PC-3 (cell line): ENCODE measurements around the gene CTNNA2. TPM values are rescaled to one million over a fixed set of nuclear protein-coding genes. Genes with fewer than 3 reads are reported as not detected.

Source experiments
- ATAC-seq: fragments of 200-7000 bp; cut with Tn5 transposase; 2 replicates; pipeline ENCODE4 v1.9.1; 2020; ENCODE audit warnings: mild to moderate bottlenecking, moderate library complexity
- BruUV-seq: library from RNA; stranded (reverse); fragments of 400-500 nt; replicated peaks from 2 replicates; lab custom pipeline; 2021; lab: Mats Ljungman, UMichigan
- CTCF ChIA-PET: fragments of 300-600 bp; sonication (Branson Sonifier 250); formaldehyde crosslinking; loops from one replicate; lab custom pipeline; 2022; ENCODE audit warnings: antibody characterized with exemption; lab: Charles Lee
- POLR2A ChIA-PET: fragments of 300-600 bp; sonication (Branson Sonifier 250); formaldehyde crosslinking; loops from one replicate; lab custom pipeline; 2022; ENCODE audit warnings: antibody characterized with exemption; ENCODE audit not compliant: unreplicated experiment; lab: Charles Lee
- DNase-seq: peaks from one replicate; pipeline ENCODE4 v3.0.0-alpha.2; 2015
- H2AFZ ChIP-seq: fragments of 300-600 bp; sonication (generic); 2 replicates; pipeline ENCODE4 v1.6.0; 2016; ENCODE audit warnings: antibody characterized with exemption, low read length
- H3F3A ChIP-seq: fragments of 300-600 bp; sonication (generic); one replicate; pipeline ENCODE4 v1.6.0; 2017; ENCODE audit warnings: antibody characterized with exemption, low read length, control low read depth, mild to moderate bottlenecking; ENCODE audit not compliant: unreplicated experiment
- H3K27ac ChIP-seq: fragments of 300-600 bp; sonication (generic); 2 replicates; pipeline ENCODE4 v1.5.1; 2016; ENCODE audit warnings: mild to moderate bottlenecking, low read length
- H3K27me3 ChIP-seq: fragments of 300-600 bp; sonication (generic); 2 replicates; pipeline ENCODE4 v1.6.1; 2016; ENCODE audit warnings: low read length, mixed read lengths
- H3K36me3 ChIP-seq: fragments of 300-600 bp; sonication (generic); 2 replicates; pipeline ENCODE4 v1.6.1; 2016; ENCODE audit warnings: low read depth, mixed run types, low read length, mixed read lengths
- H3K4me1 ChIP-seq: fragments of 300-600 bp; sonication (generic); 2 replicates; pipeline ENCODE4 v1.5.1; 2016; ENCODE audit warnings: low read length; ENCODE audit not compliant: insufficient read depth
- H3K4me2 ChIP-seq: fragments of 300-600 bp; sonication (generic); 2 replicates; pipeline ENCODE4 v1.6.0; 2016; ENCODE audit warnings: low read length
- H3K4me3 ChIP-seq: fragments of 300-600 bp; sonication (generic); 2 replicates; pipeline ENCODE4 v1.5.1; 2016; ENCODE audit warnings: mild to moderate bottlenecking, low read length, mixed read lengths
- H3K79me2 ChIP-seq: fragments of 300-600 bp; sonication (generic); 2 replicates; pipeline ENCODE4 v1.6.1; 2017; ENCODE audit warnings: low read length, mixed read lengths
- H3K9ac ChIP-seq: fragments of 300-600 bp; sonication (generic); 2 replicates; pipeline ENCODE4 v1.6.0; 2016; ENCODE audit warnings: mild to moderate bottlenecking, low read length
- H3K9me2 ChIP-seq: fragments of 300-600 bp; sonication (generic); replicated peaks from 2 replicates; pipeline ENCODE4 v1.6.1; 2016; ENCODE audit warnings: mixed run types, low read length, mixed read lengths
- H3K9me3 ChIP-seq: fragments of 300-600 bp; sonication (generic); 2 replicates; pipeline ENCODE4 v1.6.1; 2016; ENCODE audit warnings: low read length, mixed read lengths
- H4K20me1 ChIP-seq: fragments of 300-600 bp; sonication (generic); 2 replicates; pipeline ENCODE4 v1.6.1; 2016; ENCODE audit warnings: low read length, mixed read lengths
- EZH2 ChIP-seq: fragments of 300-600 bp; sonication (generic); IDR thresholded peaks from one replicate; pipeline ENCODE4 v1.6.1; 2017; ENCODE audit warnings: antibody characterized with exemption, mild to moderate bottlenecking, low read length; ENCODE audit not compliant: unreplicated experiment
- EZH2phosphoT487 ChIP-seq: fragments of 300-600 bp; sonication (generic); IDR thresholded peaks from 2 replicates; pipeline ENCODE4 v1.6.1; 2018; ENCODE audit warnings: mild to moderate bottlenecking, antibody characterized with exemption, low read length, borderline replicate concordance
- intact Hi-C: fragments of 100-400 bp; cut with micrococcal nuclease; formaldehyde crosslinking; loops from 2 replicates; pipeline ENCODE4 v1.9.0; 2023
- total RNA-seq: library from RNA; depleted of rRNA; stranded (reverse); fragments of >200 nt; gene quantifications from 2 replicates; pipeline ENCODE4 v1.2.3, GENCODE V29; 2014
- TF ChIP-seq, protein P1 (sequence below): fragments of 300-600 bp; sonication (generic); conservative IDR thresholded peaks from 2 replicates; pipeline ENCODE4 v1.5.1; 2017; ENCODE audit warnings: antibody characterized with exemption, low read depth, mild to moderate bottlenecking, low read length

CTNNA2 gene
- total RNA-seq, 1 experiment from 2014 or later = not detected

DNA sequence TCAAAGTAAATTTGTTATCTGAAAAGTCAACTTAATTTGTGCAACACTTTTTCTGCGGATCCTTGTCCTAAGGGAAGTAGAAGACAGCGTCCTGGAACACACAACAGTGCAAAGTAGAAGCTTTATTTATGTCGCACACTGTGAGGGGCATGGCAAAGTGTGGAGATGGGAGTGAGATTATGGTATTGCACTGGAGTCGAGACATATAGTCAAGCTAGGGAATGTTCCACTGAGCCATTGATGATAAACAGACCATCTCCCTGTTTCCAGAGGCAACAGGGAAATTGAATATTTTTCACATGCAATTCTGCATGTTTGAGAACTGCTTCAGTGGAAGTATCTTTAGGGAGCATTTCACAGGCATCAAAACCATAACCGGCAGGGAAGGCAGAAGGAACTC is 745.5 kb downstream of the CTNNA2 start:
- no peaks in the 10 kb centered on the region for H3K9me2 ChIP-seq
- no peaks in the 10 kb centered on the region for H4K20me1 ChIP-seq
- ChIA-PET CTCF (no interaction called here), POLR2A (no interaction called here)
- no peaks in the 10 kb centered on the region for H3K9me3 ChIP-seq
- H3K27ac ChIP-seq = no peak overlapping the region
- no peaks in the 10 kb centered on the region for H3K4me1 ChIP-seq
- no peak overlapping the region for H2AFZ ChIP-seq
- ATAC-seq (no peak), DNase-seq (no peak)
- TF ChIP-seq, protein P1, sequence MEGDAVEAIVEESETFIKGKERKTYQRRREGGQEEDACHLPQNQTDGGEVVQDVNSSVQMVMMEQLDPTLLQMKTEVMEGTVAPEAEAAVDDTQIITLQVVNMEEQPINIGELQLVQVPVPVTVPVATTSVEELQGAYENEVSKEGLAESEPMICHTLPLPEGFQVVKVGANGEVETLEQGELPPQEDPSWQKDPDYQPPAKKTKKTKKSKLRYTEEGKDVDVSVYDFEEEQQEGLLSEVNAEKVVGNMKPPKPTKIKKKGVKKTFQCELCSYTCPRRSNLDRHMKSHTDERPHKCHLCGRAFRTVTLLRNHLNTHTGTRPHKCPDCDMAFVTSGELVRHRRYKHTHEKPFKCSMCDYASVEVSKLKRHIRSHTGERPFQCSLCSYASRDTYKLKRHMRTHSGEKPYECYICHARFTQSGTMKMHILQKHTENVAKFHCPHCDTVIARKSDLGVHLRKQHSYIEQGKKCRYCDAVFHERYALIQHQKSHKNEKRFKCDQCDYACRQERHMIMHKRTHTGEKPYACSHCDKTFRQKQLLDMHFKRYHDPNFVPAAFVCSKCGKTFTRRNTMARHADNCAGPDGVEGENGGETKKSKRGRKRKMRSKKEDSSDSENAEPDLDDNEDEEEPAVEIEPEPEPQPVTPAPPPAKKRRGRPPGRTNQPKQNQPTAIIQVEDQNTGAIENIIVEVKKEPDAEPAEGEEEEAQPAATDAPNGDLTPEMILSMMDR = no peak
- TF ChIP-seq EZH2 = no peak
- no peak for TF ChIP-seq EZH2phosphoT487
- no peak overlapping the region for H3K4me3 ChIP-seq
- no peaks in the 10 kb centered on the region for H3F3A ChIP-seq
- no TSS peak for BruUV-seq
- H3K4me2 ChIP-seq = no peak overlapping the region
- H3K27me3 ChIP-seq = peaks cover 16% of the 10 kb centered on the region
- no peaks in the 10 kb centered on the region for H3K79me2 ChIP-seq
- H3K36me3 ChIP-seq = no peaks in the 10 kb centered on the region
- intact Hi-C loops = no loop called here
- H3K9ac ChIP-seq = no peak overlapping the region

DNA sequence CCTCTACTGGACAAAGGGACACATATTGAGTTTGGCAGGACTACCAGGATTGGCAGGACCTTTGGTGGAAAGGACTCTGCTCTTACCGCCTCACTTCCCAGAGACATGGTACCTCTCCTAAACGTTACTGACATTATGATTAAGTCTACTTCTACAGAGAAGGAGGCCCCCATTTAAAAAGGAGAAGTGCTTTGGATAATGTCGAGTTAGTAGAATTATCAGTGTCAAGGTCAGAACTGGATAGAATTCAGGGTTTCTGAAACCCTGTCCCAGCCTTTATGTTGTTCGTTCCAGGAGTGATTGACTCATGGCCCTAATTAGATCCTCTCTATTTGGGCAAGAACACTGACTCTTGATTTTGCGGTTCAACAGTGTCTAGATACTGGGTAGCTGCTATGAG is 745.9 kb downstream of the CTNNA2 start:
- CTCF ChIA-PET = no interaction called here
- no peak for TF ChIP-seq EZH2phosphoT487
- TF ChIP-seq, protein P1 = no peak
- TF ChIP-seq EZH2 = no peak
- no peak overlapping the region for H2AFZ ChIP-seq
- no peak for DNase-seq
- H3K27me3 ChIP-seq = peaks cover 16% of the 10 kb centered on the region
- H3K4me1 ChIP-seq = no peaks in the 10 kb centered on the region
- POLR2A ChIA-PET = no interaction called here
- H3K27ac ChIP-seq = no peak overlapping the region
- H3K79me2 ChIP-seq = no peaks in the 10 kb centered on the region
- ATAC-seq = no peak
- intact Hi-C loops = no loop called here
- H3K4me3 ChIP-seq = no peak overlapping the region
- no TSS peak for BruUV-seq
- H3K9me2 ChIP-seq = no peaks in the 10 kb centered on the region
- H3K36me3 ChIP-seq = no peaks in the 10 kb centered on the region
- no peaks in the 10 kb centered on the region for H3K9me3 ChIP-seq
- no peaks in the 10 kb centered on the region for H4K20me1 ChIP-seq
- no peak overlapping the region for H3K4me2 ChIP-seq
- no peaks in the 10 kb centered on the region for H3F3A ChIP-seq
- H3K9ac ChIP-seq = no peak overlapping the region

DNA sequence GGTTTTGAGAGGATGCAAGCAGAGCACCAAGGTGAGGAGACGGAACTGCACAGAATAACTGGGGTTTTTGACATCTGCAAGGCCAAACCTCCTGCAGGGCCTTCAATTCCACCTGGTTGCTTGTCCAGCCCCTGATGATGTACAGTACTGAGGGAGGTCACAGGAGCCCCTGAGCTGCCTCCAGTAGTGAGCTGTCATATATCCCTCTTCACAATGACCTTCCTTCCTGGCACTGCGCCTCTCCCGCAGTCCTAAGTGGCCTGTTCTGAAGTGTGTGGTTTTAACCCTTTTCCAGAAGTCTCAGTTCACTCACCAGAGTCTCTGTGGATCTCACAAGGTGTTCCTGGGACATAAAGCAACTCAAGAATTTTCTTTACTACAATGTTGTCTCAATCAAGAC is 746.4 kb downstream of the CTNNA2 start:
- Histone ChIP-seq H3K79me2 (no peaks in the 10 kb centered on the region), H3K36me3 (no peaks in the 10 kb centered on the region), H3K4me2 (no peak overlapping the region), H3K9ac (no peak overlapping the region), H3F3A (no peaks in the 10 kb centered on the region), H4K20me1 (no peaks in the 10 kb centered on the region), H3K9me3 (no peaks in the 10 kb centered on the region), H3K4me1 (no peaks in the 10 kb centered on the region), H3K27ac (no peak overlapping the region), H3K9me2 (no peaks in the 10 kb centered on the region), H3K27me3 (peaks cover 16% of the 10 kb centered on the region), H3K4me3 (no peak overlapping the region), H2AFZ (no peak overlapping the region)
- TF ChIP-seq, protein P1 = no peak
- TF ChIP-seq EZH2 (no peak), EZH2phosphoT487 (no peak)
- BruUV-seq = no TSS peak
- ATAC-seq (no peak), DNase-seq (no peak)
- ChIA-PET POLR2A (no interaction called here), CTCF (no interaction called here)
- intact Hi-C loops = no loop called here
